GM12801 (cell line): ENCODE results near the gene ACADM.

Experiments used
- CTCF ChIP-seq: IDR thresholded peaks from one replicate; pipeline ENCODE4 v1.5.1; 2011; ENCODE audit warnings: control low read depth; ENCODE audit not compliant: insufficient read length; ENCODE audit errors: extremely low read depth

ACADM gene

GRCh38 chr1:75785320-75785982 lies 60.9 kb downstream of the ACADM start:
- no peak for TF ChIP-seq CTCF

- no peak for TF ChIP-seq CTCF
These were observed 61.7 kb downstream of the ACADM start, which contains the start of gene RABGGTB for GRCh38 chr1:75785983-75786853. Gene RABGGTB (plus strand): TSS chr1:75786256. CDS start chr1:75786272, 16 bp downstream.

- TF ChIP-seq CTCF: no peak
These were observed 62.5 kb downstream of the ACADM start for GRCh38 chr1:75786901-75787493.

GRCh38 chr1:75787524-75787923 lies 63.0 kb downstream of the ACADM start:
- TF ChIP-seq CTCF: no peak

GRCh38 chr1:75789988-75790387 lies 65.5 kb downstream of the ACADM start:
- no peak for TF ChIP-seq CTCF

- no peak for TF ChIP-seq CTCF
These were observed 66.5 kb downstream of the ACADM start for GRCh38 chr1:75791022-75791421.

GRCh38 chr1:75792091-75792490 lies 67.6 kb downstream of the ACADM start:
- TF ChIP-seq CTCF: no peak
